ENCODE data around the gene DAB1.

Gene DAB1

DNA sequence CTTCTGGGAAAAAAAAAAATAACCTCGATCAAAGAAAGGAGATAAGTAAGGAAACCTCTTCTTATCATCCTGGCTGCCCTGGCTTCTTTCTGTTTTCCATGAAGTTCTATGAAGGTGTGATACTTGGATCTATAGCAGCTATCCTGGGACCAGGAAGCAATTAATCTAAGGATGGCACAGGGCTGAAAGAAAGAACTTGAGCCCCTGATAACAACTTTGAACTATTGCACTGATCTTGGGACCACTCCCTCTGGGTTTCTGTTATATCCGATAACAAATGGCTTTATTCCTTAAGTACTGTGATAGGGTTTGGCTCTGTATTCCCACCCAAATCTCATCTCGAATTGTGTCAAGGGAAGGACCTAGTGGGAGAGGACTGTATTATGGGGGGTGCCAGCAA, 104.1 kb downstream of the DAB1 start:
- DNase-seq: no peak

GRCh38 chr1:57319165-57319564, 104.7 kb downstream of the DAB1 start:
- peak in 4 of 58 donors; percentile 11 to 35 (median 28) for DNase-seq

DNA sequence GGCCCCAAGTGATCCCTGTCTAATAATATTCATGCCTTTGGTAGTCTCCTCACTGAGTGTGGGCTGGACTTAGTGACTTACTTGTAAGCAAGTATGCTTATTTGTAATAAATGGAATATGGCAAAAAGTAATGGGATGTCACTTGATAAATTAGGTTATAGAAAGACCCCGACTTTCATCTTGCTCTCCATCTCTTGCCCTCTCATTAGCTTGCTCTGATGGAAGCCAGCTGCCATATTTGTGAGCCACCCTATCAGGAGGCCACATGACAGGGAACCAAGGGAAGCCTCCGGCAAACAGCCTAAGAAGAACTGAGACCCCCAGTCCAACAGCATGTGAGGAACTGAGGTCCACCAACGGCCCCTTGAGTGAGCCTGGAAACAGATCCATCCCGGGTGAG, 107.0 kb downstream of the DAB1 start:
- no peak for DNase-seq

DNA sequence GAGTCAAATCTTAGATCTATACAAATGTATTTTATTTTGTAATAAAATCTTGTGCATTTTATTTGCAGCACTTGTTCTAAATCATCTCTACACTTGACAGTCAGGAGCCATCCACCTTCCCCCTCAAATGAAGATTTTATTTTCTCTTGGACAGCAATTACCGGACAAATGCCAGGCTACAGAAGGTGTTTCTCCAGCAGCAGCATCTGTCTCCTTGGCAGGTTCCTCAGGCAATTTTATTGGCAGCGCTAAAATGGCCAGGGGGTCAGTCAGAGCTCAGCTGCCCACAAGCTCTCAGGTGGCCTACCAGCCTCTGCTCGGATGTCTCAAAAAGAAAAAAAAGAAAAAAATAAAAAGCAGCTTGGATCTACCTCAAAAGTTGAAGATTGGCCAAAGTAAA, 107.6 kb downstream of the DAB1 start:
- DNase-seq: no peak

- DNase-seq: peak in 8 of 58 donors; percentile 2 to 43 (median 20)
These were observed 111.0 kb downstream of the DAB1 start for GRCh38 chr1:57312869-57313268.

DNA sequence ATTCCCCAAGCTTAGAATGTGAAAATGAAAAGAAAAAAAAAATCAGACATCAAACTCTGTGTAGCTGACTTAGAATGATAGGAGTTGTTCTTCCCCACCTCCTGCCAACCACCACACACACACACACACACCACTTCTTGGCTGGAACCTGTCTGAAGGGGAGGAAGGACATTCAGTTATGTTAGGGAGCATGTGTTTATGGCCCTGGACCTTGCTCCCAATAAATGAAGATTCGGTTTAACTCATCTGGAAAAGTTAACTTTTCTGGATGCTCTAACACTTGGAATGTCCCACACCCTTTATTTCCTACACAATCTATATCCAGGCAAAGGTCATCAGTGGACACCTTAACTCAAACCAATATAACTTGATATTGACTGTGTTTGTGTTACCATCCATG, 112.4 kb downstream of the DAB1 start:
- DNase-seq: no peak

GRCh38 chr1:57311006-57311405, 112.9 kb downstream of the DAB1 start:
- DNase-seq: no peak

GRCh38 chr1:57309630-57310029, 114.2 kb downstream of the DAB1 start:
- no peak for DNase-seq

- DNase-seq: no peak
These were observed 116.3 kb downstream of the DAB1 start for GRCh38 chr1:57307392-57308170.

GRCh38 chr1:57304591-57304990, 119.3 kb downstream of the DAB1 start:
- DNase-seq: no peak

- DNase-seq: no peak
These were observed 120.9 kb downstream of the DAB1 start for GRCh38 chr1:57302812-57303596.

GRCh38 chr1:57300186-57300585, 123.7 kb downstream of the DAB1 start:
- no peak for DNase-seq

GRCh38 chr1:57296726-57297250, 127.1 kb downstream of the DAB1 start:
- no peak for DNase-seq

DNA sequence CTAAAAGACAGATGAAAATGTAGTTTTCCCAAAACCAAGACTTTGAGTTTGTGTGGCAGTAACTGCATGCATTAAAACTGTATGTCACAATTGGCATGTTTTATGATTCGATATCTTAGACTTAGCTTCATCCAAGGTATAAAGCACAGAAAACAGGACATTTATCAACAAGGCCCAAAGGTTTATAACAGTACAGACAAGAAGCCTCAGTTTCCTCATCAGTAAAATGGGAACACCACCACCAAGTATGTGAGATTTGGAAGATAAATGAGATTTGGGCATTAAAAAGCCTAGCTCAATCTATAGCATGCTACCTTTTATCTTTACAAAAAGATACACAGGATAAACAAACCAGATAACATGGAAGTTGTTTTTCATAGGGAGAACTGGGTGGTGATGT, 128.5 kb downstream of the DAB1 start:
- no peak for DNase-seq

GRCh38 chr1:57294177-57294576, 129.7 kb downstream of the DAB1 start:
- DNase-seq: no peak

GRCh38 chr1:57293214-57293613, 130.6 kb downstream of the DAB1 start:
- no peak for DNase-seq

- no peak for DNase-seq
These were observed 134.1 kb downstream of the DAB1 start for GRCh38 chr1:57289781-57290180.

DNA sequence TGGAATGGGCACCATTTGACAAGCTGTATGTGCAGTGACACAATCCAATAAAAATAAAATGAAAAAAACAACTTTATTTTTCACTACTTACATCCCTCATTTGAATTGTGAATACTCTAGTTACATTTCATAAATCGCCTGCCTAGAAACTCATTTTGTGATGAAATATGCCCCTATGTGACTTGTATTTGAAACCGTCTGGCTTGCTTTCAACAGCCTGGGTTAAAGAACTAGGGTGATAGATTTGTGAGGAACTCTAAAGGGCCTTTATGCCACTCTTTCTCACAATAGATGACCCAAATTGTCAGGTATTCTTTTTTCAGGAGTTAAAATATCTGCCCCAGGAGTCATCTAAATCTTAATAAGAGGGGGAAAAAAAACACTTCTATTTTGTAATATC, 137.9 kb downstream of the DAB1 start:
- DNase-seq: no peak

- no peak for DNase-seq
These were observed 141.4 kb downstream of the DAB1 start for GRCh38 chr1:57282411-57282810.

- DNase-seq: no peak
These were observed 142.5 kb downstream of the DAB1 start for GRCh38 chr1:57281324-57281723.

GRCh38 chr1:57279909-57280666, 143.8 kb downstream of the DAB1 start:
- DNase-seq: no peak

GRCh38 chr1:57278558-57278957, 145.3 kb downstream of the DAB1 start:
- no peak for DNase-seq

Data from anterior cingulate cortex (tissue), 58 donors.